ENCODE measurements around the gene USP35. TPM values are rescaled to one million over a fixed set of nuclear protein-coding genes. Genes with fewer than 3 reads are reported as not detected.
"Not testable (repeated sequence)": the region's sequence is repeated elsewhere in the genome, so short reads cannot be mapped to it uniquely, and the experiment has no call there.

Gene USP35
- total and polyA plus RNA-seq, 12 donors, result 3.6 to 7.3 (median 5.2) TPM

- 91% methylated on average over 7 of the region's 7 CpGs for WGBS, 2 donors
- Histone ChIP-seq H3K4me3 (no peak overlapping the region), H3K36me3 (peaks cover 0 to 100% (median 51%) of the 10 kb centered on the region in 9 donors), H3K9me3 (no peaks in the 10 kb centered on the region), H3K4me1 (no peaks in the 10 kb centered on the region), H3K27me3 (no peaks in the 10 kb centered on the region), H3K27ac (no peak overlapping the region)
- intact Hi-C loops (cut with DNase I), result loop anchor here in 1 of 10 donors (10.0 kb wide), 1 partner anchor 345 kb away; no protein-coding TSS in a partner anchor
- DNase-seq (no peak), ATAC-seq (no peak)
- no peak for TF ChIP-seq CTCF (IDR thresholded peaks at IDR 0.05)
These were observed 30.9 kb downstream of the USP35 start for GRCh38 chr11:78219493-78220217.

- Histone ChIP-seq H3K27ac (no peak overlapping the region), H3K4me3 (no peak overlapping the region), H3K4me1 (no peaks in the 10 kb centered on the region), H3K27me3 (no peaks in the 10 kb centered on the region), H3K36me3 (peaks cover 0 to 100% (median 56%) of the 10 kb centered on the region in 9 donors), H3K9me3 (no peaks in the 10 kb centered on the region)
- WGBS, 2 donors, result 92 to 95% methylated on average over 14 of the region's 14 CpGs
- TF ChIP-seq CTCF (IDR thresholded peaks at IDR 0.05), result no peak
- DNase-seq (peak in 1 of 2 donors; percentile 1), ATAC-seq (no peak)
- intact Hi-C loops (cut with DNase I), result loop anchor here in 1 of 10 donors (10.0 kb wide), 1 partner anchor 344 kb away; no protein-coding TSS in a partner anchor
These were observed 31.8 kb downstream of the USP35 start for GRCh38 chr11:78220218-78221157.

- DNase-seq (no peak), ATAC-seq (no peak)
- Histone ChIP-seq H3K4me1 (no peaks in the 10 kb centered on the region), H3K4me3 (no peak overlapping the region), H3K27me3 (no peaks in the 10 kb centered on the region), H3K36me3 (peaks cover 0 to 100% (median 62%) of the 10 kb centered on the region in 9 donors), H3K9me3 (no peaks in the 10 kb centered on the region), H3K27ac (no peak overlapping the region)
- intact Hi-C loops (cut with DNase I), result loop anchor here in 1 of 10 donors (10.0 kb wide), 1 partner anchor 343 kb away; no protein-coding TSS in a partner anchor
- WGBS, 2 donors, result 78 to 81% methylated on average over 13 of the region's 13 CpGs
- no peak for TF ChIP-seq CTCF (IDR thresholded peaks at IDR 0.05)
These were observed 32.9 kb downstream of the USP35 start for GRCh38 chr11:78221396-78222315.

GRCh38 chr11:78222726-78223125 is 34.0 kb downstream of the USP35 start:
- 83 to 91% methylated on average over 10 of the region's 10 CpGs for WGBS, 2 donors
- not testable (repeated sequence) for DNase-seq, H3K4me1 ChIP-seq, ATAC-seq, H3K27me3 ChIP-seq, H3K27ac ChIP-seq, H3K4me3 ChIP-seq, H3K9me3 ChIP-seq
- intact Hi-C loops (cut with DNase I), result loop anchor here in 1 of 10 donors (10.0 kb wide), 1 partner anchor 342 kb away; no protein-coding TSS in a partner anchor
- peaks cover 0 to 96% (median 62%) of the 10 kb centered on the region in 9 donors for H3K36me3 ChIP-seq

Measured in heart right ventricle (tissue), 16 donors.